Islet of Langerhans (tissue), 1 donor: ENCODE data around the gene LCOR.

Experiments
- FAIRE-seq: peaks from one replicate; lab custom pipeline; 2011; peaks lifted over from hg19 to GRCh38; lab: Jason Lieb, UNC

Gene LCOR

DNA sequence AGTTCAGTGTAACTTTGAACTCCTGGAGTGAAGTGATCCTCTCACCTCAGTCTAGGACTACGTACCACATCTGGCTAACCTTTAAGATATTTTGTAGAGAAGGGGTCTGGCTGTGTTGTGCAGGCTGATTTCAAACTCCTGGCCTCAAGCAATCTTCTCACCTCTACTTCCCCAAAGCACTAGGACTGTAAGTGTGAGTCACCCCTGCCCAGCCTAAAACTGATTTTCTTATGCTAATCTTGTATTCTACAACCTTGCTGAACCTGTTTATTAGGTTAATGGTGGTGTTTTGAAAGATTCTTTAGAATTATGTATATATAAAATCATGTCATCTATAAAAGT lies 58.0 kb downstream of the LCOR start:
- FAIRE-seq, result no peak

DNA sequence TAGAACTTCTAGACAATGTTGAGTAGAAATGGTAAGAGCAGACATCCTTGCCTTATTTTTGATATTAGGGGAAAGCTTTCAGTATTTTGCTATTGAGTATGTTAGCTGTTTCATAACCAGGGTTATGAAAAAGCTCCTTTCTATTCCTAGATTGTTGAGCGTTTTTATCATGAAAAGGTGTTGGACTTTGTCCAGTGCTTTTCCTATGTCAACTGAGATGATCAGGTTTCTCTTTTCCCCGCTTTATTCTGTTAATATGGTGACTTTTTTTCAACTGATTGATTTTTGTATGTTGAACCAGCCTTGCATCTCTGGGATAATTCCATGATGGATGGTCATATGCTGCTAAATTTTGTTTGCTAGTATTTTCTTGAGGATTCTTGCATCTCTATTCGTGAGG lies 58.5 kb downstream of the LCOR start:
- FAIRE-seq, result peak; percentile 82

DNA sequence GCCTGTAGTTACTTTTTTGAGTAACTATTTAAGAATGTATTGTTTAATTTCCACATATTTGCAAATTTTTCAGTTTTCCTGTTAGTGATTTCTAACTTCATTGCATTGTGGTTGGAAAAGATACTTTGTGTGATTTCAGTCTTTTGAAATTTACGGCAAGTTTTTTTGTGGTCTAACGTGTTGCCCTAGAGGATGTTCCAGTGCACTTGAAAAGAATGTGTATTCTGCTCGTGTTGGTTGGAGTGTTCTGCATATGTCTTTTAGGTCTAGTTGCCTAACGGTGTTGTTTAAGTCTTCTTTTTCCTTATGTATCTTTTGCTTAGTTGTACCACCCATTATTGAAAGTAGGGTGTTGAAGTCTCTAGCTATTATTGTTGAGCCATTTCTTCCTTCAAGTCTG lies 59.7 kb downstream of the LCOR start:
- FAIRE-seq, result no peak

DNA sequence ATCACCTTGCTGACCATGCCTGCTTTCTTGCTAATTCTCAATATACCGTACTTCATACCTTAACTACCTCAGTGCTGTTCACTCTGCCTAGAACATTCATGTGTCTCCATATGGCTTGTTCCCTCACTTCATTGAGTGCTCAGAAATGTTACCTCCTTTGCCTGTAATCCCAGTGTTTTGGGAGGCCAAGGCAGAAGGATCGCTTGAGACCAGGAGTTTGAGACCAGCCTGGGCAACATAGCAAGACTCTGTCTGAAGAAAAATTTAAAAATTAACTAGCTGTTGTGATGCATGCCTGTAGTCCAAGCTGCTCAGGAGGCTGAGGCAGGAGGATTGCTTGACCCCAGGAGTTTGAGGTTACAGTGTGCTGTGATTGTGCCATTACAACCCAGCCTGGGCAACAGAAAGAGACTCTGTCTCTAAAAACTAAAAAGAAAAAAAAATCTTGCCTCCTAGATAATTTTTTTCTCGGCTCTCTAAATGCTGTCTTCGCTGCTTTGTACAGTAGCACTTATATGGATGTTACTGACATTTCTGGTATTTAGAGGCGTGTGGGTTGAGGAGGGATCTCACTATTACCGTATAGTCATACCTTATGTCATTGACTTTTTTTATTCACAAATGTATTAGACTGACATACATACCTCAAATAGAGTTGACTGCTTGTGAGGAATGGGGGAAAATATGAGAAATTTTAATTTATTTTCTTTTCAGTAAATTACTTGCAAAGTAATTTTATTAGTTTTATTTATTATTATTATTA lies 63.7 kb downstream of the LCOR start:
- FAIRE-seq, result no peak

DNA sequence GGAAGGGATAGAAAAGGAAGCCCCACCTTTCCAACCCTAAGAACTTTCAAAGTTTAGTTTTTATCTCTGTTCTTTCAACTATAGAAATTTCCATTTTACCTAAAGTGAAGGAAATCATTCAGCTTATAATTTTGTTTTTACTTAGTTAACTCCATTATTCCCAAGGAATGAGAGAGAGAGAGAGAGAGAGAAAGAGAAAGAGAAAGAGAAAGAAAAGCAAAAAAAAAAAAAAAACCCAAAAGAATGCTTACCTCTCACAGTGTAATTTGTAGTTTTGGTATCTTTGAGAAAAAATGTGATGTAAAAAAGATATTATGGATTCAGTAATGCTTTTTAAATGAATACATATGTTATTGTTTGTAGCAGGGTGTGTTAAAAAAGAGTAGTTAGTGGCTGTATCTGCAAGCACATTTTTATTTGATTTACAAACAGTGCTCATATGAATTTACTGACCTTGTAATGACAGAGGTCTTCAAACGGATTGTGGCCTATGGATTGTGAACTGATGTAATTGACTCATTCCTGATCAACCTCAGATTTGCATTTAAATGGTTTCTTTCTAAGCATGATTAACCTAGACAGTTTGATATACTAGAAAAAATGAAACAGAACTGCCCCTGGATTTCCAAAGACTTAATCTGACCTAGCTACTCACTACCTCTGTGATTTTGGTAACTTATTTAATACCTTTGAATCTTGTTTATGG lies 64.9 kb downstream of the LCOR start:
- FAIRE-seq, result peak; percentile 13

DNA sequence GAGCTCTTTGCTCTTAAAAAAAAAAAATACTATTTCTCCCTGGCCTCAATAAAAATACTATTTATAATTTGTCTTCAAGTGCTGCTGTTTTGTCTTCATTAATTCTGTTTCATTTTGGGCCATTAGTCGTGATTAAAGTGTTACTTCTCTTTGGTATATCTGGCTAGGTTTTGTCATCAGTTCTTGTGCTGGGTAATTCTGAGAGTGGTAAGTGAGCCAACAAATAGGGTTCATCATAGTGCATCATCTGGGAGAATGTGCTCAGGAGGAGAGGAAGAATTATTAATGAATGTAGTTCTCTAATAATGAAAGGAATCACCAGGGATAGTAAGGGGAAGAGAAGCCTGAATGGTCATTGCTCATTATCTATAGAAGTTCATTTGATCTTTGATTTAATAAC lies 70.0 kb downstream of the LCOR start:
- no peak for FAIRE-seq

DNA sequence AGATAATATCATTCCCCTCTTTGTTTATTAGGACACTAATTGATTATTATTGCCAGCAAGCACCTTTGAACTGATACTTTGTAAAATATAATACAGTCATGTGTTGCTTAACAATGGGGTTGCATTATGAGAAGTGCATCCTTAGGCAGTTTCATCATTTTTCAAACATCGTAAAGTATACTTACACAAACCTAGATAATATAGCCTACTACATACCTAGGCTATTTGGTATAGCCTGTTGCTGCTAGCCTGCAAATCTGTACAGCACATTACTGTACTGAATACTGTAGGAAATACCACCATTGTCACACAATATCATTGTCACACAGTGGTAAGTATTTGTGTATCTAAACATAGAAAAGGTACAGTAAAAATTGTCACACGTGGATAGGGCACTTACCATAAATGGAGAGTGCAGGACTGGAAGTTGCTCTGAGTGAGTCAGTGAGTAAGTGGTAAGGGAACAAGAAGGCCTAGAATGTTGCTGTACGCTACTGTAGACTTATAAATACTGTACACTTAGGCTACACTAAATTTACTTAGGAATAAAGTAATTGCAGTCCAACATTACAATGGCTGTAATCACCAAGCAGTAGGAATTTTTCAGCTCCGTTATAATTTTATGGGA lies 70.7 kb downstream of the LCOR start:
- FAIRE-seq, result no peak

DNA sequence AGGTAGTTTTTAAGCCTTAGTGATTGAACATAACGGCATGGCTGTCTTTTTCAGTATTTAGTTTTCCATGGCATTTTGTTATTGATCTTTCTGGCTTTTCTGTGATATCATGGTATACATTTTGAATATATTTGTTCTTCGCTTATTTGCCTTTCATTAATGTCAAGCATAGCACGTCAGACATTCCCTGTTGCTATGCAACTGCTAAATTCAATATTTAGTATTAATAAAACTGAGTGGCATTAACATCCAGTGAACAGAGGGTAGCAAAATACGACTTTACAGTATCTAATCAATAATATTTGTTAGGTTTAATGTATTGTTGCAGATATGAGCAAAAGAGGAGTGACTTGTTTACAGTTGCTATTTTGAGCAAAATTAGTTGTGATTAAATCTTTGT lies 72.5 kb downstream of the LCOR start:
- peak; percentile 90 for FAIRE-seq

GRCh38 chr10:96906864-96907263 lies 74.8 kb downstream of the LCOR start:
- peak; percentile 96 for FAIRE-seq

- FAIRE-seq, result peak; percentile 84
Observed at GRCh38 chr10:96910488-96911395, 78.6 kb downstream of the LCOR start.

- FAIRE-seq, result no peak
Observed at GRCh38 chr10:96912405-96912804, 80.3 kb downstream of the LCOR start.

GRCh38 chr10:96913906-96914305 lies 81.8 kb downstream of the LCOR start:
- no peak for FAIRE-seq

GRCh38 chr10:96917628-96918027 lies 85.5 kb downstream of the LCOR start:
- no peak for FAIRE-seq

DNA sequence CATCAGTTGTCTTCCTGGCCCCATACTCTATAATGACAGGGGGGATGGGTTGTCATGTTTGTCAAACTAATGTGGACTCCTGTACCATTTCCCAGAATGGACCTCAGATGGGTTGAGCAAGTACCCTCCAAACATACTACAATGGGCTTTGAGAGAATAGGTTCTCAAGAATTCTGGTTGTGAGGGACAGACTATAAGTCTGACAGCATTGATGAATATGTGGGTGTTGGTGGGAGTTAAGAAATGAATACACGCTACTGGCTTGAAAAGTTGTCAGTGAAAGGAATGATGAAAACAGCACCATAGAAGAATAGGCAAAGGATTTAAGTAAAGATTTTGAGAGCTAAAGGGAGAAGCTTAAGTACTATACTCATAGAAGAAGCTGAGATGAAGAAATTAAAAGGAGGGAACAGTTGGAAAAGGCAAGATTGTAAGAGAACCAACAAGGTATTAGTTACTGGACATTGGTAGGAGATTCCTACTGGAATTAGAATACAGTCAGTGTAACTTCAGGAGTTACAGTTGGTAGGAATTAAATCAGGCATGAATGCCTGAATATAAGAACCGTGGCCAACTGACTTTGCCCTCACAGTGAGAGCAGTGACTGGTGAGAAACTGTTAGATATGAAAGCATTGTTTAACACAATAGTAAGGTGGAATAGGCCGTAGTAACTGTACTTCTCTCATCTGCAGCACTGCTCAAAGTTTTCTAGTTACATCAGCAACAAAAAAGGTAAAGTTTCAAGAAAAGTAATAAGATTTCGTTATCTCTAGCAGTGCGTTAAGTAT lies 86.3 kb downstream of the LCOR start:
- FAIRE-seq, result peak; percentile 56

DNA sequence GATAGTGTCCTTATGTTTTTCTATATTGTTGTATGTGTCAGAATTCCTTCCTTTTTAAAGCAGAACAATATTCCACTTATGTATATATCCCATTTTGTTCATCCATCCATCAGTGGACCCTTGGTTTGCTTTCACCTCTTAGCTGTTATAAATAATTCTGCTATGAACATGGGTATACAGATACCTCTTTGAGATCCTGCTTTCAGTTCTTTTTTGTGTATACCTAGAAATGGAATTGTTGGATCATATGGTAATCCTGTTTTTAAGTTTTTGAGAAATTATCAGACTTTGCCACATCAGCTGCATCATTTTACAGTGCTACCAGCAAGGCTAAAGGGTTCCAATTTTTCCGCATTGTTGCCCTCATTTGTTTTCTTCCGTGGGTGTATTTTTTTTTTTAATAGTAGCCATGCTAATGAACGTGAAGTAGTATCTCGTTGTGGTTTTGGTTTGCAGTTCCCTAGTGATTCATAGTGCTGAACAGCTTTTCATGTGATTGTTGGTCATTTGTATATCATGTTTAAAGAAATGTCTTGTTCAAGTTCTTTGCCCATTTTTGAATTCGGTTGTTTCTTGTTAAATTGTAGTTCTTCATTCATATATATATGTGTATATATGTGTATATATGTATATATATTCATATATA lies 87.8 kb downstream of the LCOR start:
- FAIRE-seq, result no peak

- FAIRE-seq, result no peak
Observed at GRCh38 chr10:96921655-96922054, 89.6 kb downstream of the LCOR start.

- no peak for FAIRE-seq
Observed at GRCh38 chr10:96922978-96923948, 91.2 kb downstream of the LCOR start.

DNA sequence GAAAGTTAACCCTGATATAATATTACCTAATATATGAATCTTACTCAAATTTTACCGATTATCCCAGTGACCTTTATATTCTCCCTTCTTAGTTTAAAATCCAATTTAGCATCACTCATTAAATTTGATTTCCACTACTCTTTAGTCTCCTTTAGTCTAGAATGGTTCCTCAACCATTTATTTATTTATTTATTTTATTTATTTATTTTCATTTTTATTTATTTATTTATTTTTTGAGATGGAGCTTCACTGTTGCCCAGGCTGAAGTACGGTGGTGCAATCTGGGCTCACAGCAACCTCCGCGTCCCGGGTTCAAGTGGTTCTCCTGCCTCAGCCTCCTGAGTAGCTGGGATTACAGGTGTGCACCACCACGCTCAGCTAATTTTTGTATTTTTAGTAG lies 92.8 kb downstream of the LCOR start:
- no peak for FAIRE-seq

- no peak for FAIRE-seq
Observed at GRCh38 chr10:96930469-96930868, 98.4 kb downstream of the LCOR start.

GRCh38 chr10:96935148-96935547 lies 103.0 kb downstream of the LCOR start:
- no peak for FAIRE-seq
